Retinal pigment epithelial cell (primary cell): ENCODE data around the gene NLGN1.

Source experiments
- DNase-seq: peaks from one replicate; pipeline ENCODE4 v3.0.0-alpha.2; 2010; ENCODE audit warnings: low read depth
- H3K4me3 ChIP-seq: 2 replicates; pipeline ENCODE4 v1.5.1; 2011; ENCODE audit warnings: mild to moderate bottlenecking, low read length, control low read depth, moderate library complexity
- CTCF ChIP-seq: conservative IDR thresholded peaks from 2 replicates; pipeline ENCODE4 v1.5.1; 2011; ENCODE audit warnings: low read depth, low read length, control low read depth, inconsistent platforms

NLGN1 gene

GRCh38 chr3:173814809-173815208 is 417.3 kb downstream of the NLGN1 start:
- H3K4me3 ChIP-seq: no peak overlapping the region
- no peak for TF ChIP-seq CTCF
- no peak for DNase-seq

GRCh38 chr3:173819368-173819767 is 421.8 kb downstream of the NLGN1 start:
- H3K4me3 ChIP-seq: no peak overlapping the region
- DNase-seq: no peak
- TF ChIP-seq CTCF: no peak

DNA sequence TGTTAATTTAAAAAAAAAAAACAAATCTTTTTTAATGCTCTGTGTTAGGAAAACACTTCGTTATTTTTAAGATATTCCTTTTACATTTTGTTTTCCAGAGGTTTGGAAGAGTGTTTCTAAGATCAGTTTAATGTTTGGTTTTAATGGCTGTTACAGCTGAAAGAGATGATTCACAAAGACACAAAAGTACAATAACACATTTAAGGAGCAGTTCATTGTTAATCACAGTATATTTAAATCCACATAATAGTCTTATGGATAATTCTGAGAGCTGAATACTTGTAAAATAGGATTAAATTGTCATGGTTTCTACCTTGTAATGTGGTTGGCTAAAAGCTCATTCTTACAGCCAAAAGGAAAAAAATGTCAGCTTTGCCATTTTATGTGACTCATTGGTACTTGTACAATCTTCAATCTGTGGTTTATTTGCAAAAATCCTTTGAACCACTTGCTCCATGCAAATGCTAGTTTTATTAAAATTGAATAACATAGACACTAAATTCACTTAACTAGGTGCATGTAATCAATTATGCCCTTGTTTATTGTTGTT is 426.4 kb downstream of the NLGN1 start:
- TF ChIP-seq CTCF: no peak
- peak; percentile 62 for DNase-seq
- no peak overlapping the region for H3K4me3 ChIP-seq

- H3K4me3 ChIP-seq: no peak overlapping the region
- DNase-seq: peak; percentile 40
- no peak for TF ChIP-seq CTCF
Measured at GRCh38 chr3:173825730-173826129, 428.2 kb downstream of the NLGN1 start.

GRCh38 chr3:173826416-173826815 is 428.9 kb downstream of the NLGN1 start:
- TF ChIP-seq CTCF: no peak
- no peak overlapping the region for H3K4me3 ChIP-seq
- no peak for DNase-seq

DNA sequence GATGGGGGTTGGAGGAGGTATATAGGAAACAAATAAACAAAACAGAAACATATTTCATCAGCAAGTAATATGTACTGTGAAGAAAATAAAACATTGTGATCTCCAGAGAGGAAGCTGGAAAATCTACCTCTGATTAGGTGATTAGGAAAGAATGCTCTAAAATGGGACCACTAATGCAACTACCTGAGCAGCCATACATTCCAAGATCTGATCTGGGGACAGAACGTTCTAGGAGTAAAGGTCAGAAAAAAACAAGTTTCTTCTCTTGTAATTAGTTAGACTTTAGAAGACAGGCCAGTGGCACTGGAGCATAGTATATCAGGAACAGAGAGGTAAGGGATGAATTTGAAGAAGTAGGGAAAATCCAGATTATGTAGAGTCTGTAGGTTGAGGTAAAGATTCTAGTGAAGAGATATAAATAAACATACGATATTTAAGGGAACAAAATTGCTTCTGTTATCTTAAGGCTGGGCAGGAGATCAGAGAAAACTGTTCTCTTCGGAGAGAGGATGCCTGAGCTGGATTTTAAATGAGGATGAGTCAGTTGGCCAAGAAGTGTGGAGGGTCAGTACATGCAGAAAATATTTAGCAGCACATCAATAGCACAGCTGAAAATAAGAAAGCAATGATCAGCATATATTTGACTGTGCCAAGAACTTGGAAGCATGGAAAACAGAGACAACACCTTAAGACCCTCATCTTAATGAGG is 429.5 kb downstream of the NLGN1 start:
- H3K4me3 ChIP-seq: no peak overlapping the region
- TF ChIP-seq CTCF: no peak
- DNase-seq: no peak

GRCh38 chr3:173838644-173839043 is 441.1 kb downstream of the NLGN1 start:
- TF ChIP-seq CTCF: no peak
- H3K4me3 ChIP-seq: no peak overlapping the region
- DNase-seq: no peak
